GM12873 (cell line): ENCODE results near the gene GNL3.

Source experiments
- CTCF ChIP-seq: IDR thresholded peaks from 2 replicates; pipeline ENCODE4 v1.5.1; 2012; ENCODE audit warnings: low read depth, mild to moderate bottlenecking, moderate library complexity, low read length, control low read depth; ENCODE audit not compliant: insufficient read depth; ENCODE audit errors: missing control alignments

Gene GNL3

GRCh38 chr3:52685709-52686691, at the start of gene GNL3, which contains the start of gene PBRM1:
TSS of gene GNL3 (plus strand) at chr3:52686032. CDS start at chr3:52686093, 61 bp downstream.
TSS of gene PBRM1 (minus strand) at chr3:52685913.
- TF ChIP-seq CTCF: no peak

GRCh38 chr3:52636673-52637072, 49.2 kb upstream of the GNL3 start:
- no peak for TF ChIP-seq CTCF

- no peak for TF ChIP-seq CTCF
These were observed 40.3 kb upstream of the GNL3 start for GRCh38 chr3:52645549-52645948.

- TF ChIP-seq CTCF: no peak
These were observed 36.2 kb upstream of the GNL3 start for GRCh38 chr3:52649461-52650210.

GRCh38 chr3:52650439-52650838, 35.4 kb upstream of the GNL3 start:
- TF ChIP-seq CTCF: no peak

- TF ChIP-seq CTCF: no peak
These were observed 34.2 kb upstream of the GNL3 start for GRCh38 chr3:52651592-52651991.

GRCh38 chr3:52655895-52656294, 29.9 kb upstream of the GNL3 start:
- TF ChIP-seq CTCF: no peak
